ENCODE data around the gene ADARB2. TPM values are rescaled to one million over a fixed set of nuclear protein-coding genes. Genes with fewer than 3 reads are reported as not detected.
A peak's percentile ranks its signal among the peaks of the same experiment; 100 is the strongest.

Gene ADARB2
- polyA plus RNA-seq, 3 donors = not detected

DNA sequence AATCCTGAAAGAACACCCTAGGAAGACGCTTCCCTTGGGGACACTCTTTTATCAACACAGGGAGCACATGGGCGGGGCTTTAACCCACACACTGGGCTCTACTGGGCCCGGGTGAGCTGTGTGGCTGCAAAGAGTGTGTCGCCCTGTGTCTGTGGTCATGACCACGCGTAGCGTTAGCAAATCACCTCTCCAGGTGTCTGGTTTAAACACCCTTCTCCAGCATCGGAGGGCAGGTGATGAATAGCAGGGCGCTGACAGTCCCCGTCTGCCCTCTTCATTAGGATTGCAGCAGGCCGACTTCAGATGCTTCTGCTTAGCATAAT lies 127.7 kb downstream of the ADARB2 start:
- H3K27me3 ChIP-seq (ENCODE audit: control insufficient read depth in 2 of 2, insufficient read depth in 2 of 2, low read length in 2 of 2) = peaks cover 0 to 13% of the 10 kb centered on the region in 2 donors
- H3K27ac Mint-ChIP-seq = no peak overlapping the region
- 84% methylated on average over 10 of the region's 11 CpGs for WGBS (ENCODE audit: insufficient coverage)

GRCh38 chr10:1608851-1609647 lies 128.3 kb downstream of the ADARB2 start:
- H2AFZ ChIP-seq (ENCODE audit: insufficient read depth, low read depth, low read length, poor library complexity, severe bottlenecking) = no peak overlapping the region
- no peak for TF ChIP-seq CTCF (IDR thresholded peaks at IDR 0.05)
- Mint-ChIP-seq H3K36me3 (no peaks in the 10 kb centered on the region), H3K9me3 (peaks cover 0 to 3% (median 0%) of the 10 kb centered on the region in 7 donors), H3K4me1 (no peaks in the 10 kb centered on the region), H3K27me3 (ENCODE audit: low read depth in 3 of 3) (peaks cover 18 to 24% (median 18%) of the 10 kb centered on the region in 3 donors), H3K27ac (no peak overlapping the region), H3K4me3 (peak overlapping the region in 1 of 2 donors; percentile 30)
- 19% methylated on average over 25 of the region's 28 CpGs for WGBS (ENCODE audit: insufficient coverage)
- H3K27me3 ChIP-seq (ENCODE audit: control insufficient read depth in 2 of 2, insufficient read depth in 2 of 2, low read length in 2 of 2) = peaks cover 0 to 13% of the 10 kb centered on the region in 2 donors
- intact Hi-C loops (cut with micrococcal nuclease) = no loop called here
- H3K79me2 ChIP-seq (ENCODE audit: insufficient read depth, low read length) = no peaks in the 10 kb centered on the region
- H3K9me3 ChIP-seq (replicated peaks in 1 of 2; ENCODE audit: control insufficient read depth in 1 of 2, insufficient read depth in 1 of 2, low read length in 2 of 2) = no peaks in the 10 kb centered on the region
- H3K4me3 ChIP-seq (replicated peaks in 1 of 3; ENCODE audit: low read depth in 2 of 3, low read length in 3 of 3) = no peak overlapping the region
- H4K20me1 ChIP-seq (ENCODE audit: insufficient read depth, low read length) = no peaks in the 10 kb centered on the region
- no peak overlapping the region for H3K9ac ChIP-seq (ENCODE audit: insufficient read depth, low read length, poor library complexity, severe bottlenecking)
- no peak overlapping the region for H3K27ac ChIP-seq (ENCODE audit: low read depth in 1 of 2, low read length in 2 of 2)
- H3K36me3 ChIP-seq (replicated peaks in 1 of 2; ENCODE audit: control insufficient read depth in 1 of 2, insufficient read depth in 2 of 2, low read length in 2 of 2) = no peaks in the 10 kb centered on the region
- H3K4me1 ChIP-seq (ENCODE audit: control insufficient read depth in 1 of 2, insufficient read depth in 2 of 2, low read length in 2 of 2) = no peaks in the 10 kb centered on the region
- no peak overlapping the region for H3K4me2 ChIP-seq (replicated peaks; ENCODE audit: extremely low read depth, low read length, poor library complexity, severe bottlenecking)
- DNase-seq = no peak

More for the DNA sequence above, 127.7 kb downstream of the ADARB2 start:
- Mint-ChIP-seq H3K4me1 (no peaks in the 10 kb centered on the region), H3K9me3 (peaks cover 0 to 2% (median 0%) of the 10 kb centered on the region in 7 donors), H3K27me3 (ENCODE audit: low read depth in 3 of 3) (peaks cover 16 to 24% (median 18%) of the 10 kb centered on the region in 3 donors), H3K36me3 (no peaks in the 10 kb centered on the region), H3K4me3 (peak overlapping the region in 1 of 2 donors; percentile 30)
- no peak for TF ChIP-seq CTCF (IDR thresholded peaks at IDR 0.05)
- no peak overlapping the region for H2AFZ ChIP-seq (ENCODE audit: insufficient read depth, low read depth, low read length, poor library complexity, severe bottlenecking)
- no peaks in the 10 kb centered on the region for H3K4me1 ChIP-seq (ENCODE audit: control insufficient read depth in 1 of 2, insufficient read depth in 2 of 2, low read length in 2 of 2)
- no peak overlapping the region for H3K4me2 ChIP-seq (replicated peaks; ENCODE audit: extremely low read depth, low read length, poor library complexity, severe bottlenecking)
- H3K36me3 ChIP-seq (replicated peaks in 1 of 2; ENCODE audit: control insufficient read depth in 1 of 2, insufficient read depth in 2 of 2, low read length in 2 of 2) = no peaks in the 10 kb centered on the region
- H3K27ac ChIP-seq (ENCODE audit: low read depth in 1 of 2, low read length in 2 of 2) = no peak overlapping the region
- H3K79me2 ChIP-seq (ENCODE audit: insufficient read depth, low read length) = no peaks in the 10 kb centered on the region
- no peaks in the 10 kb centered on the region for H3K9me3 ChIP-seq (replicated peaks in 1 of 2; ENCODE audit: control insufficient read depth in 1 of 2, insufficient read depth in 1 of 2, low read length in 2 of 2)
- intact Hi-C loops (cut with micrococcal nuclease) = no loop called here
- no peak overlapping the region for H3K4me3 ChIP-seq (replicated peaks in 1 of 3; ENCODE audit: low read depth in 2 of 3, low read length in 3 of 3)
- no peak overlapping the region for H3K9ac ChIP-seq (ENCODE audit: insufficient read depth, low read length, poor library complexity, severe bottlenecking)
- no peaks in the 10 kb centered on the region for H4K20me1 ChIP-seq (ENCODE audit: insufficient read depth, low read length)
- no peak for DNase-seq
